PC-3 (cell line): ENCODE data around the gene PITX1. TPM values are rescaled to one million over a fixed set of nuclear protein-coding genes. Genes with fewer than 3 reads are reported as not detected.

Source experiments
- ATAC-seq: fragments of 200-7000 bp; cut with Tn5 transposase; 2 replicates; pipeline ENCODE4 v1.9.1; 2020; ENCODE audit warnings: mild to moderate bottlenecking, moderate library complexity
- BruUV-seq: library from RNA; stranded (reverse); fragments of 400-500 nt; replicated peaks from 2 replicates; lab custom pipeline; 2021; lab: Mats Ljungman, UMichigan
- CTCF ChIA-PET: fragments of 300-600 bp; sonication (Branson Sonifier 250); formaldehyde crosslinking; loops from one replicate; lab custom pipeline; 2022; ENCODE audit warnings: antibody characterized with exemption; lab: Charles Lee
- POLR2A ChIA-PET: fragments of 300-600 bp; sonication (Branson Sonifier 250); formaldehyde crosslinking; loops from one replicate; lab custom pipeline; 2022; ENCODE audit warnings: antibody characterized with exemption; ENCODE audit not compliant: unreplicated experiment; lab: Charles Lee
- DNase-seq: peaks from one replicate; pipeline ENCODE4 v3.0.0-alpha.2; 2015
- H2AFZ ChIP-seq: fragments of 300-600 bp; sonication (generic); 2 replicates; pipeline ENCODE4 v1.6.0; 2016; ENCODE audit warnings: antibody characterized with exemption, low read length
- H3F3A ChIP-seq: fragments of 300-600 bp; sonication (generic); one replicate; pipeline ENCODE4 v1.6.0; 2017; ENCODE audit warnings: antibody characterized with exemption, low read length, control low read depth, mild to moderate bottlenecking; ENCODE audit not compliant: unreplicated experiment
- H3K27ac ChIP-seq: fragments of 300-600 bp; sonication (generic); 2 replicates; pipeline ENCODE4 v1.5.1; 2016; ENCODE audit warnings: mild to moderate bottlenecking, low read length
- H3K27me3 ChIP-seq: fragments of 300-600 bp; sonication (generic); 2 replicates; pipeline ENCODE4 v1.6.1; 2016; ENCODE audit warnings: low read length, mixed read lengths
- H3K36me3 ChIP-seq: fragments of 300-600 bp; sonication (generic); 2 replicates; pipeline ENCODE4 v1.6.1; 2016; ENCODE audit warnings: low read depth, mixed run types, low read length, mixed read lengths
- H3K4me1 ChIP-seq: fragments of 300-600 bp; sonication (generic); 2 replicates; pipeline ENCODE4 v1.5.1; 2016; ENCODE audit warnings: low read length; ENCODE audit not compliant: insufficient read depth
- H3K4me2 ChIP-seq: fragments of 300-600 bp; sonication (generic); 2 replicates; pipeline ENCODE4 v1.6.0; 2016; ENCODE audit warnings: low read length
- H3K4me3 ChIP-seq: fragments of 300-600 bp; sonication (generic); 2 replicates; pipeline ENCODE4 v1.5.1; 2016; ENCODE audit warnings: mild to moderate bottlenecking, low read length, mixed read lengths
- H3K79me2 ChIP-seq: fragments of 300-600 bp; sonication (generic); 2 replicates; pipeline ENCODE4 v1.6.1; 2017; ENCODE audit warnings: low read length, mixed read lengths
- H3K9ac ChIP-seq: fragments of 300-600 bp; sonication (generic); 2 replicates; pipeline ENCODE4 v1.6.0; 2016; ENCODE audit warnings: mild to moderate bottlenecking, low read length
- H3K9me2 ChIP-seq: fragments of 300-600 bp; sonication (generic); replicated peaks from 2 replicates; pipeline ENCODE4 v1.6.1; 2016; ENCODE audit warnings: mixed run types, low read length, mixed read lengths
- H3K9me3 ChIP-seq: fragments of 300-600 bp; sonication (generic); 2 replicates; pipeline ENCODE4 v1.6.1; 2016; ENCODE audit warnings: low read length, mixed read lengths
- H4K20me1 ChIP-seq: fragments of 300-600 bp; sonication (generic); 2 replicates; pipeline ENCODE4 v1.6.1; 2016; ENCODE audit warnings: low read length, mixed read lengths
- EZH2 ChIP-seq: fragments of 300-600 bp; sonication (generic); IDR thresholded peaks from one replicate; pipeline ENCODE4 v1.6.1; 2017; ENCODE audit warnings: antibody characterized with exemption, mild to moderate bottlenecking, low read length; ENCODE audit not compliant: unreplicated experiment
- EZH2phosphoT487 ChIP-seq: fragments of 300-600 bp; sonication (generic); IDR thresholded peaks from 2 replicates; pipeline ENCODE4 v1.6.1; 2018; ENCODE audit warnings: mild to moderate bottlenecking, antibody characterized with exemption, low read length, borderline replicate concordance
- intact Hi-C: fragments of 100-400 bp; cut with micrococcal nuclease; formaldehyde crosslinking; loops from 2 replicates; pipeline ENCODE4 v1.9.0; 2023
- total RNA-seq: library from RNA; depleted of rRNA; stranded (reverse); fragments of >200 nt; gene quantifications from 2 replicates; pipeline ENCODE4 v1.2.3, GENCODE V29; 2014
- TF ChIP-seq, protein P1 (sequence below): fragments of 300-600 bp; sonication (generic); conservative IDR thresholded peaks from 2 replicates; pipeline ENCODE4 v1.5.1; 2017; ENCODE audit warnings: antibody characterized with exemption, low read depth, mild to moderate bottlenecking, low read length

PITX1 gene
- total RNA-seq, 1 experiment from 2014 or later, result 40.8 TPM

DNA sequence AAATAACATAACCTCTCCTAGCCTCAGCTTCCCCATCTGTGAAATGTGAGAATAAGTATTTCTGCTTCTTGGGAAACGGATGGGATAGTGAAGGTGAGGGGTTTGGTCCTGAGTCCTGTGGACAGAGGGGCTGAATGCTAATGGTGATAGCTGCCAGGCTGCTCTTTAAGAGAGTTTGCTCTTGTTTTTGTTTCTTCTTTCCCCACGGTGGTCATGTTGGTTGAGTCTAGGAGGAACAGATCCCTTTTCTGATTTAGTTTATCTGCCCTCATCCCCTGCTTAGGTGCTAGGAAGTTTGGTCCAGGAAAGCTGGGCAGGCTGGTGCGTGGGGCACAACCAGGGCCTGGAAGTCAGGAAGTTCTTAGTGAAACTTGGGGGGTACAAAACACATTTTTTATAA is 7.7 kb upstream of the PITX1 start:
- Histone ChIP-seq H2AFZ (no peak overlapping the region), H3K4me1 (no peaks in the 10 kb centered on the region), H3K4me2 (no peak overlapping the region), H3K27me3 (no peaks in the 10 kb centered on the region), H3F3A (no peaks in the 10 kb centered on the region), H3K36me3 (no peaks in the 10 kb centered on the region), H3K9me3 (no peaks in the 10 kb centered on the region), H3K9me2 (no peaks in the 10 kb centered on the region), H4K20me1 (no peaks in the 10 kb centered on the region), H3K79me2 (no peaks in the 10 kb centered on the region), H3K27ac (no peak overlapping the region), H3K4me3 (no peak overlapping the region), H3K9ac (no peak overlapping the region)
- TF ChIP-seq EZH2phosphoT487, result no peak
- no peak for TF ChIP-seq EZH2
- TF ChIP-seq, protein P1, sequence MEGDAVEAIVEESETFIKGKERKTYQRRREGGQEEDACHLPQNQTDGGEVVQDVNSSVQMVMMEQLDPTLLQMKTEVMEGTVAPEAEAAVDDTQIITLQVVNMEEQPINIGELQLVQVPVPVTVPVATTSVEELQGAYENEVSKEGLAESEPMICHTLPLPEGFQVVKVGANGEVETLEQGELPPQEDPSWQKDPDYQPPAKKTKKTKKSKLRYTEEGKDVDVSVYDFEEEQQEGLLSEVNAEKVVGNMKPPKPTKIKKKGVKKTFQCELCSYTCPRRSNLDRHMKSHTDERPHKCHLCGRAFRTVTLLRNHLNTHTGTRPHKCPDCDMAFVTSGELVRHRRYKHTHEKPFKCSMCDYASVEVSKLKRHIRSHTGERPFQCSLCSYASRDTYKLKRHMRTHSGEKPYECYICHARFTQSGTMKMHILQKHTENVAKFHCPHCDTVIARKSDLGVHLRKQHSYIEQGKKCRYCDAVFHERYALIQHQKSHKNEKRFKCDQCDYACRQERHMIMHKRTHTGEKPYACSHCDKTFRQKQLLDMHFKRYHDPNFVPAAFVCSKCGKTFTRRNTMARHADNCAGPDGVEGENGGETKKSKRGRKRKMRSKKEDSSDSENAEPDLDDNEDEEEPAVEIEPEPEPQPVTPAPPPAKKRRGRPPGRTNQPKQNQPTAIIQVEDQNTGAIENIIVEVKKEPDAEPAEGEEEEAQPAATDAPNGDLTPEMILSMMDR, result no peak
- ChIA-PET POLR2A (no interaction called here), CTCF (no interaction called here)
- intact Hi-C loops, result no loop called here
- DNase-seq (no peak), ATAC-seq (no peak)
- no TSS peak for BruUV-seq

GRCh38 chr5:135041145-135041587 is 7.1 kb upstream of the PITX1 start:
- Histone ChIP-seq H3K4me3 (no peak overlapping the region), H4K20me1 (no peaks in the 10 kb centered on the region), H3K4me2 (no peak overlapping the region), H3K4me1 (no peaks in the 10 kb centered on the region), H3K9me2 (no peaks in the 10 kb centered on the region), H3K9ac (no peak overlapping the region), H3K27me3 (no peaks in the 10 kb centered on the region), H3K9me3 (no peaks in the 10 kb centered on the region), H2AFZ (no peak overlapping the region), H3K79me2 (no peaks in the 10 kb centered on the region), H3K27ac (no peak overlapping the region), H3K36me3 (no peaks in the 10 kb centered on the region), H3F3A (no peaks in the 10 kb centered on the region)
- POLR2A ChIA-PET, result no interaction called here
- DNase-seq (no peak), ATAC-seq (no peak)
- intact Hi-C loops, result no loop called here
- BruUV-seq, result no TSS peak
- TF ChIP-seq EZH2phosphoT487 (no peak), EZH2 (no peak)
- TF ChIP-seq, protein P1, result no peak
- CTCF ChIA-PET, result no interaction called here

GRCh38 chr5:135040333-135041144 is 6.5 kb upstream of the PITX1 start:
- no peak for ATAC-seq

More at GRCh38 chr5:135040333-135041144, 6.5 kb upstream of the PITX1 start:
- Histone ChIP-seq H3K27me3 (no peaks in the 10 kb centered on the region), H3K4me3 (no peak overlapping the region), H2AFZ (no peak overlapping the region), H3K27ac (no peak overlapping the region), H3K4me1 (no peaks in the 10 kb centered on the region), H3K4me2 (no peak overlapping the region), H3F3A (no peaks in the 10 kb centered on the region), H4K20me1 (no peaks in the 10 kb centered on the region), H3K9me3 (no peaks in the 10 kb centered on the region), H3K36me3 (no peaks in the 10 kb centered on the region), H3K79me2 (no peaks in the 10 kb centered on the region), H3K9ac (no peak overlapping the region), H3K9me2 (no peaks in the 10 kb centered on the region)
- BruUV-seq, result no TSS peak
- no peak for DNase-seq
- TF ChIP-seq EZH2 (no peak), EZH2phosphoT487 (no peak)
- TF ChIP-seq, protein P1, result no peak
- ChIA-PET POLR2A (no interaction called here), CTCF (no interaction called here)
- intact Hi-C loops, result no loop called here
